Liver (tissue), 9 donors: ENCODE data around the gene CHIT1. TPM values are rescaled to one million over a fixed set of nuclear protein-coding genes. Genes with fewer than 3 reads are reported as not detected.

Source experiments
- DNase-seq: peaks from one replicate; pipeline ENCODE4 v3.0.0-alpha.2; 2017; ENCODE audit warnings: low spot score
- H3K27ac ChIP-seq, 2 donors: one replicate each; pipeline ENCODE4 v1.7.0; 2013; ENCODE audit warnings: inconsistent platforms in 2 of 2, low read length in 2 of 2, control low read depth in 1 of 2, low read depth in 1 of 2, mild to moderate bottlenecking in 1 of 2
- H3K27me3 ChIP-seq, 4 donors: one replicate each; pipeline versions ENCODE4 v1.6.1 to v1.7.0; 2013; ENCODE audit warnings: low read length in 3 of 4, inconsistent platforms in 1 of 4, mild to moderate bottlenecking in 1 of 4, moderate library complexity in 1 of 4; ENCODE audit not compliant: control insufficient read depth in 4 of 4, insufficient read depth in 4 of 4
- H3K36me3 ChIP-seq, 4 donors: one replicate each; pipeline versions ENCODE4 v1.6.1 to v1.7.0; 2013; ENCODE audit warnings: low read length in 3 of 4, mild to moderate bottlenecking in 3 of 4, low read depth in 1 of 4, moderate library complexity in 1 of 4; ENCODE audit not compliant: control insufficient read depth in 4 of 4, insufficient read depth in 3 of 4
- H3K4me1 ChIP-seq, 4 donors: one replicate each; pipeline versions ENCODE4 v1.6.1 to v1.7.0; 2013; ENCODE audit warnings: low read length in 3 of 4, mild to moderate bottlenecking in 3 of 4, moderate library complexity in 1 of 4; ENCODE audit not compliant: control insufficient read depth in 4 of 4, insufficient read depth in 4 of 4
- H3K4me3 ChIP-seq, 3 donors: one replicate each; pipeline versions ENCODE4 v1.6.1 to v1.7.0; 2013; ENCODE audit warnings: low read length in 3 of 3, control low read depth in 1 of 3, low read depth in 1 of 3, mild to moderate bottlenecking in 1 of 3
- H3K9ac ChIP-seq, 2 donors: one replicate each; pipeline ENCODE4 v1.7.0; 2013; ENCODE audit warnings: low read length in 2 of 2, mild to moderate bottlenecking in 2 of 2, moderate library complexity in 2 of 2, control low read depth in 1 of 2, low read depth in 1 of 2
- H3K9me3 ChIP-seq, 4 donors: one replicate each; pipeline versions ENCODE4 v1.6.1 to v1.7.0; 2013; ENCODE audit warnings: low read length in 3 of 4; ENCODE audit not compliant: control insufficient read depth in 4 of 4
- ATF3 ChIP-seq: IDR thresholded peaks from 2 replicates; pipeline ENCODE4 v1.6.1; 2016; ENCODE audit warnings: antibody characterized with exemption
- CTCF ChIP-seq: fragments of 150-350 bp; IDR thresholded peaks from 2 replicates; pipeline ENCODE4 v1.5.1; 2017; ENCODE audit warnings: improper control_type of control experiment, low read depth, low read length; ENCODE audit not compliant: missing input control
- EGR1 ChIP-seq, 2 donors: IDR thresholded peaks; 2 replicates each; pipeline ENCODE4 v1.6.1; 2016 to 2018; ENCODE audit warnings: antibody characterized with exemption in 2 of 2, low read depth in 2 of 2
- FOXA1 ChIP-seq: IDR thresholded peaks from 2 replicates; pipeline ENCODE4 v1.6.1; 2016; ENCODE audit warnings: antibody characterized with exemption
- FOXA2 ChIP-seq: IDR thresholded peaks from 2 replicates; pipeline ENCODE4 v1.6.1; 2016; ENCODE audit warnings: antibody characterized with exemption
- HNF4G ChIP-seq: IDR thresholded peaks from 2 replicates; pipeline ENCODE4 v1.6.1; 2016; ENCODE audit warnings: antibody characterized with exemption
- JUND ChIP-seq, 2 donors: IDR thresholded peaks; 2 replicates each; pipeline ENCODE4 v1.6.1; 2016; ENCODE audit warnings: antibody characterized with exemption in 2 of 2
- NR2F2 ChIP-seq: IDR thresholded peaks from 2 replicates; pipeline ENCODE4 v1.6.1; 2016; ENCODE audit warnings: antibody characterized with exemption
- RAD21 ChIP-seq, 2 donors: IDR thresholded peaks; 2 replicates each; pipeline ENCODE4 v1.6.1; 2016; ENCODE audit warnings: antibody characterized with exemption in 2 of 2, mild to moderate bottlenecking in 2 of 2
- REST ChIP-seq: IDR thresholded peaks from 2 replicates; pipeline ENCODE4 v1.6.1; 2016; ENCODE audit warnings: antibody characterized with exemption, mild to moderate bottlenecking
- RXRA ChIP-seq, 2 donors: IDR thresholded peaks; 2 replicates each; pipeline ENCODE4 v1.6.1; 2017 to 2018; ENCODE audit warnings: antibody characterized with exemption in 2 of 2, mild to moderate bottlenecking in 1 of 2
- SP1 ChIP-seq: IDR thresholded peaks from 2 replicates; pipeline ENCODE4 v1.6.1; 2018; ENCODE audit warnings: antibody characterized with exemption, mild to moderate bottlenecking
- TAF1 ChIP-seq: conservative IDR thresholded peaks from 2 replicates; pipeline ENCODE4 v1.6.1; 2016; ENCODE audit warnings: antibody characterized with exemption, mild to moderate bottlenecking
- YY1 ChIP-seq: IDR thresholded peaks from 2 replicates; pipeline ENCODE4 v1.6.1; 2016; ENCODE audit warnings: antibody characterized with exemption, mild to moderate bottlenecking
- ZBTB33 ChIP-seq: IDR thresholded peaks from 2 replicates; pipeline ENCODE4 v1.6.1; 2016; ENCODE audit warnings: antibody characterized with exemption
- WGBS: extraction: QIAGEN DNeasy Blood & Tissue Kit; methylation state at CpG from one replicate; pipeline ENCODE4 v1.1.7; 2013; 5-methylcytosine and 5-hydroxymethylcytosine counted together
- polyA plus RNA-seq, 2 donors: library from polyadenylated mRNA; stranded (reverse) in 1 of 2; unstranded in 1 of 2; fragments of 200-250 nt in 1 of 2; fragments of >200 nt in 1 of 2; fragmentation: Nextera tagmentation in 1 of 2; extraction: Ambion mirVana in 1 of 2; gene quantifications; one replicate each; pipeline versions ENCODE4 v1.2.1 to v1.2.3, GENCODE V29; 2013 to 2015
- total RNA-seq, 2 donors: library from RNA; depleted of rRNA; stranded (reverse); fragments of >200 nt; gene quantifications; one replicate each; pipeline ENCODE4 v1.2.3, GENCODE V29; 2014
- donor health status: healthy.
- donor health status: healthy.
- donor health status: healthy.
- donor health status: healthy.
- donor health status: healthy.

The CHIT1 gene
- total and polyA plus RNA-seq, 4 donors, result under 0.01 to 0.07 TPM; not detected in 2

DNA sequence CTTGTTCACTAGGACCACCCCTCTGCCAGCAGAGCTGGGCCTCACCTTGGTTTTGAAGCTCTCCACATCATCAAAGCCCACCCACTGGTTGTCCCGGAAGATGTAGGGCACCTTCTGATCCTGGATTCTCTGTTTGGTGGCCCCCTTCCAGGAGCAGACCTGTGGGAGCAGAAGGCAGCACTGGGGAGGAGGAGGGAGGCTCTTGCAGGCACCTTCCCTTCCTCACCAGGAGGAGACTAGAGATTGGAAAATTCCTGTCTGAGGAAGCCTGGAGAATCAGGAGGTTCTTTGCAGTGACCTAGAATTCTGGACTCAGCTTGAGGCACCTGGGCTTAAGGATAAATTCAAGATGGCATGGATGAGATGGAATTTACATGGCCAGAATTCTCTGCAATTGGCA is 10.3 kb downstream of the CHIT1 start (continued):
- TF ChIP-seq YY1 (no peak), FOXA1 (no peak), JUND (IDR thresholded peaks at IDR 0.05) (no peak), NR2F2 (no peak), SP1 (no peak)

- Histone ChIP-seq H3K4me1 (no peaks in the 10 kb centered on the region), H3K4me3 (no peak overlapping the region), H3K27me3 (no peaks in the 10 kb centered on the region), H3K36me3 (no peaks in the 10 kb centered on the region), H3K9me3 (no peaks in the 10 kb centered on the region), H3K9ac (no peak overlapping the region), H3K27ac (no peak overlapping the region)
- no peak for TF ChIP-seq NR2F2
- TF ChIP-seq RXRA (IDR thresholded peaks at IDR 0.05), result no peak
- TF ChIP-seq ATF3, result no peak
- no peak for TF ChIP-seq HNF4G
- no peak for TF ChIP-seq SP1
- no peak for TF ChIP-seq TAF1
- no peak for TF ChIP-seq FOXA2
- no peak for TF ChIP-seq YY1
- TF ChIP-seq EGR1 (IDR thresholded peaks at IDR 0.05; ENCODE audit: low read depth in 2 of 2), result no peak
- TF ChIP-seq REST, result no peak
- TF ChIP-seq ZBTB33, result no peak
- 67% methylated on average over 7 of the region's 7 CpGs for WGBS
- DNase-seq, result no peak
Observed at GRCh38 chr1:203217668-203218067, 11.8 kb downstream of the CHIT1 start.

DNA sequence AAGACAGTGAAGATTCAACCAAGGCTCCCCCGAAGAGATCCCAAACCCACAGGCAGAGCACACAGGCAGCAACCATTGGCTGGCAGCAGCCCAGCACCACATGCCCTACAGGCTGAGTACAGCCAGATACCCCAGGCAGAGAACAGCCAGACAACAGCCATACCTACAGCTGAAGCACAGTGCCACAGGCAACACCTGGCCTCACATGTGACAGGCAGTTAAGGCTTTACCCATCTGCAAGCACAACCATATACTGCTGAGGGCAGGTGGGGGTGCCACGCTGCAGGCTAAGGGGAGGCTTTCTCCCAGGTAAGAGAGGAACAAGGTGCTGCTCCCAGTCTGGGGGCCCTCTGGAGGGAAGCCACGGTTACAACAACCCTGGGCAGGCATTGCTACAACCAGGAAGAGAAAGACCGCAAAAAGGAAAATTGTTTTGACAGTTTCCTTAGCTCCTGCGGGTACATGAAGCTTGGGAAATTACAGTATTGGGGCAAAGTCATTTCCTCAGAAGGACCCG is 12.3 kb downstream of the CHIT1 start:
- Histone ChIP-seq H3K9me3 (no peaks in the 10 kb centered on the region), H3K27ac (no peak overlapping the region), H3K9ac (no peak overlapping the region), H3K4me1 (no peaks in the 10 kb centered on the region), H3K27me3 (no peaks in the 10 kb centered on the region), H3K4me3 (no peak overlapping the region), H3K36me3 (no peaks in the 10 kb centered on the region)
- no peak for DNase-seq
- WGBS, result 53% methylated on average over 6 of the region's 6 CpGs
- TF ChIP-seq ZBTB33, result no peak
- no peak for TF ChIP-seq ATF3
- no peak for TF ChIP-seq RAD21 (IDR thresholded peaks at IDR 0.05)
- no peak for TF ChIP-seq RXRA (IDR thresholded peaks at IDR 0.05)
- TF ChIP-seq CTCF, result no peak
- no peak for TF ChIP-seq FOXA2
- no peak for TF ChIP-seq EGR1 (IDR thresholded peaks at IDR 0.05; ENCODE audit: low read depth in 2 of 2)
- no peak for TF ChIP-seq HNF4G
- TF ChIP-seq NR2F2, result no peak
- TF ChIP-seq SP1, result no peak
- TF ChIP-seq YY1, result no peak
- TF ChIP-seq TAF1, result no peak
- TF ChIP-seq JUND (IDR thresholded peaks at IDR 0.05), result no peak
- TF ChIP-seq FOXA1, result no peak
- no peak for TF ChIP-seq REST
